Spleen (tissue), 11 donors: ENCODE measurements around the gene RFNG. TPM values are rescaled to one million over a fixed set of nuclear protein-coding genes. Genes with fewer than 3 reads are reported as not detected.

ENCODE experiments used
- DNase-seq: peaks from one replicate; pipeline ENCODE4 v3.0.0-alpha.2; 2020
- H3K27ac ChIP-seq, 8 donors: fragments of 200-600 bp; sonication (generic) in 7 of 8; 1 replicate in 4 of 8; 2 replicates in 4 of 8; pipeline versions ENCODE4 v1.5.0 to v1.8.0; 2016 to 2021; ENCODE audit warnings: inconsistent platforms in 4 of 8, mild to moderate bottlenecking in 4 of 8, moderate library complexity in 1 of 8
- H3K27me3 ChIP-seq, 7 donors: fragments of 200-600 bp; sonication (generic) in 6 of 7; replicated peaks in 1 of 7; 1 replicate in 4 of 7; 2 replicates in 3 of 7; pipeline versions ENCODE4 v1.5.0 to v1.8.0; 2016 to 2021; ENCODE audit warnings: inconsistent platforms in 3 of 7, mild to moderate bottlenecking in 1 of 7
- H3K36me3 ChIP-seq, 6 donors: fragments of 200-600 bp; sonication (generic) in 5 of 6; 1 replicate in 4 of 6; 2 replicates in 2 of 6; pipeline versions ENCODE4 v1.5.0 to v1.8.0; 2016 to 2021; ENCODE audit warnings: inconsistent platforms in 2 of 6
- H3K4me1 ChIP-seq, 6 donors: fragments of 200-600 bp; sonication (generic) in 5 of 6; 1 replicate in 3 of 6; 2 replicates in 3 of 6; pipeline versions ENCODE4 v1.5.0 to v1.8.0; 2016 to 2021; ENCODE audit warnings: inconsistent platforms in 3 of 6
- H3K4me3 ChIP-seq, 8 donors: fragments of 200-600 bp; sonication (generic) in 7 of 8; 1 replicate in 4 of 8; 2 replicates in 4 of 8; pipeline versions ENCODE4 v1.5.0 to v1.8.0; 2016 to 2021; ENCODE audit warnings: inconsistent platforms in 4 of 8, mild to moderate bottlenecking in 4 of 8, moderate library complexity in 2 of 8
- H3K9me3 ChIP-seq, 8 donors: fragments of 200-600 bp; sonication (generic) in 7 of 8; 1 replicate in 4 of 8; 2 replicates in 4 of 8; pipeline versions ENCODE4 v1.5.0 to v1.8.0; 2016 to 2021; ENCODE audit warnings: inconsistent platforms in 4 of 8
- CTCF ChIP-seq, 11 experiments: fragments of 200-600 bp in 7 of 11; fragments of 450-650 bp in 4 of 11; sonication (generic) in 4 of 11; IDR thresholded peaks in 8 of 11; conservative IDR thresholded peaks in 3 of 11; 1 replicate in 7 of 11; 2 replicates in 4 of 11; pipeline versions ENCODE4 v1.4.0 to v1.8.0; 2016 to 2021; ENCODE audit warnings: antibody characterized with exemption in 11 of 11, inconsistent platforms in 4 of 11, mild to moderate bottlenecking in 1 of 11
- POLR2A ChIP-seq, 3 donors: fragments of 450-650 bp; IDR thresholded peaks; one replicate each; pipeline ENCODE4 v1.5.1; 2017; ENCODE audit warnings: antibody characterized with exemption in 3 of 3, mild to moderate bottlenecking in 1 of 3
- POLR2AphosphoS5 ChIP-seq, 3 donors: sonication (generic); formaldehyde crosslinking; IDR thresholded peaks; one replicate each; pipeline ENCODE4 v1.5.1; 2017; ENCODE audit warnings: antibody characterized with exemption in 3 of 3
- WGBS, 5 donors: extraction: QIAGEN DNeasy Blood & Tissue Kit in 3 of 5; methylation state at CpG; one replicate each; pipeline versions ENCODE4 v1.1.5 to v1.1.7; 2013 to 2018; 5-methylcytosine and 5-hydroxymethylcytosine counted together
- intact Hi-C: fragments of 100-400 bp; cut with DNase I; formaldehyde crosslinking; loops from one replicate; pipeline ENCODE4 v1.15.0; 2023; ENCODE audit warnings: low total_unique reads
- polyA plus RNA-seq, 3 donors: library from polyadenylated mRNA; stranded (reverse); fragments of 200-250 nt; gene quantifications; one replicate each; pipeline ENCODE4 v1.2.1, GENCODE V29; 2013
- total RNA-seq, 7 donors: library from RNA; depleted of rRNA in 3 of 7; stranded (reverse); fragments of >200 nt in 3 of 7; fragmentation: NEBNext Ultra II Directional in 4 of 7; extraction: Animal tissue kit (Norgen Biotek cat#: 25700) in 4 of 7; gene quantifications; one replicate each; pipeline versions ENCODE4 v1.1.0 to v1.2.1, GENCODE V29; 2016 to 2021
- donor health status: healthy with polysubstance abuse.
- donor health status: DM: no; HTN: no; CAD: no; lungs with moderate emphysema.
- donor health status: DM: no; HTN: no; CAD: no.
- donor health status: Bipolar disorder and iron deficiency.
- donor health status: healthy.
- donor health status: DM: no; HTN: no; CAD: no.
- donor health status: DM: yes; HTN: yes; CAD: no.

RFNG gene
- total and polyA plus RNA-seq, 10 donors = 21.4 to 42.3 (median 27.2) TPM

- 13 to 80% (median 20%) methylated on average over 1 to 59 of the region's 59 CpGs for WGBS, 5 donors
These were observed 19.6 kb downstream of the RFNG start for GRCh38 chr17:82031885-82032627.

GRCh38 chr17:82031303-82031884, 20.2 kb downstream of the RFNG start, which contains the start of gene RAC3:
Gene RAC3 (plus strand): TSS chr17:82031678. CDS start chr17:82031762, 84 bp downstream.
- intact Hi-C loops = no loop called here
- peak within 1 kb of the TSS; percentile 43 to 80 (median 54) for H3K4me3 ChIP-seq
- TF ChIP-seq POLR2AphosphoS5 (IDR thresholded peaks at IDR 0.05) (no peak), POLR2A (IDR thresholded peaks at IDR 0.05) (no peak), CTCF (IDR thresholded peaks at IDR 0.05 in 8 of 11, conservative IDR thresholded peaks at IDR 0.05 in 3 of 11) (no peak)
- peak within 1 kb of the TSS in 5 of 8 donors; percentile 3 to 53 (median 36) for H3K27ac ChIP-seq
- peaks cover 0 to 24% (median 7%) of the 10 kb centered on the region in 7 donors for H3K27me3 ChIP-seq
- H3K36me3 ChIP-seq = peaks cover 0 to 45% (median 3%) of the 10 kb centered on the region in 6 donors
- no peaks in the 10 kb centered on the region for H3K9me3 ChIP-seq
- 0 to 1% (median 0%) methylated on average over 7 to 96 of the region's 96 CpGs for WGBS, 5 donors
- peaks cover 11 to 44% (median 29%) of the 10 kb centered on the region in 6 donors for H3K4me1 ChIP-seq
- no peak for DNase-seq

More at GRCh38 chr17:82031885-82032627, 19.6 kb downstream of the RFNG start:
- Histone ChIP-seq H3K27me3 (peaks cover 0 to 24% (median 7%) of the 10 kb centered on the region in 7 donors), H3K4me3 (peak overlapping the region in 5 of 8 donors; percentile 17 to 80 (median 27)), H3K27ac (no peak overlapping the region), H3K4me1 (peaks cover 16 to 50% (median 36%) of the 10 kb centered on the region in 6 donors), H3K9me3 (no peaks in the 10 kb centered on the region), H3K36me3 (peaks cover 0 to 38% (median 3%) of the 10 kb centered on the region in 6 donors)
- no peak for TF ChIP-seq CTCF (IDR thresholded peaks at IDR 0.05 in 8 of 11, conservative IDR thresholded peaks at IDR 0.05 in 3 of 11)
- no peak for TF ChIP-seq POLR2A (IDR thresholded peaks at IDR 0.05)
- no peak for TF ChIP-seq POLR2AphosphoS5 (IDR thresholded peaks at IDR 0.05)
- no peak for DNase-seq
- intact Hi-C loops = loop anchor here (2.0 kb wide), 1 partner anchor 123 kb away; no protein-coding TSS in a partner anchor

GRCh38 chr17:82030470-82031302, 20.9 kb downstream of the RFNG start:
- peak; percentile 96 to 99 (median 97) for TF ChIP-seq CTCF (IDR thresholded peaks at IDR 0.05 in 8 of 11, conservative IDR thresholded peaks at IDR 0.05 in 3 of 11)
- no peak for TF ChIP-seq POLR2A (IDR thresholded peaks at IDR 0.05)
- TF ChIP-seq POLR2AphosphoS5 (IDR thresholded peaks at IDR 0.05) = peak; percentile 75 to 84 (median 78)
- DNase-seq = peak; percentile 96
- WGBS, 5 donors = 0 to 2% (median 1%) methylated on average over 32 to 94 of the region's 94 CpGs
- Histone ChIP-seq H3K36me3 (peaks cover 0 to 45% (median 3%) of the 10 kb centered on the region in 6 donors), H3K27ac (peak overlapping the region in 5 of 8 donors; percentile 3 to 53 (median 36)), H3K4me3 (peak overlapping the region; percentile 43 to 80 (median 54)), H3K27me3 (peaks cover 0 to 24% (median 7%) of the 10 kb centered on the region in 7 donors), H3K4me1 (peaks cover 10 to 37% (median 24%) of the 10 kb centered on the region in 6 donors), H3K9me3 (no peaks in the 10 kb centered on the region)
- intact Hi-C loops = no loop called here
